Heart left ventricle (tissue), 13 donors: ENCODE measurements around the gene AGMO.

Experiments
- POLR2A ChIP-seq, 2 donors: fragments of 450-650 bp; IDR thresholded peaks; one replicate each; pipeline ENCODE4 v1.6.1; 2017; ENCODE audit warnings: antibody characterized with exemption in 2 of 2, mild to moderate bottlenecking in 2 of 2, moderate library complexity in 2 of 2
- TF ChIP-seq, protein P1 (sequence below), 12 donors: fragments of 200-600 bp; sonication (generic) in 4 of 12; IDR thresholded peaks; one replicate each; pipeline versions ENCODE4 v1.5.0 to v1.8.0; 2018 to 2022; ENCODE audit warnings: antibody characterized with exemption in 12 of 12, mild to moderate bottlenecking in 5 of 12
- donor health status: ischemic (EF 13 %, LVEDD 7.1; RV severe dilation, severe dysfunction).
- donor health status: DM: no; HTN: yes; CAD: no.
- donor health status: DM: no; HTN: no; CAD: no.
- donor health status: ischemic (EF 25% LVEDD 6.9; RV normal size, moderate dysfunction).
- donor health status: ischemic (EF 25% LVEDD 5.7; RV mildly dilated, moderate dysfunction).
- donor health status: ischemic (EF 35%, LVEDD 5.7; RV mildly dilated, moderate dysfunction).
- donor health status: nonischemic (EF 11% LVEDD 7.7; RV severe dilation, severe dysfunction).
- donor health status: DM: yes; HTN: yes; CAD: no.
- donor health status: PGD.
- donor health status: ischemic (EF 29% LVEDD 5.4; RV normal size, mild dysfunction).
- donor health status: nonischemic (EF 23%, LVEDD 6.1; RV moderate dilation, normal function).

DNA sequence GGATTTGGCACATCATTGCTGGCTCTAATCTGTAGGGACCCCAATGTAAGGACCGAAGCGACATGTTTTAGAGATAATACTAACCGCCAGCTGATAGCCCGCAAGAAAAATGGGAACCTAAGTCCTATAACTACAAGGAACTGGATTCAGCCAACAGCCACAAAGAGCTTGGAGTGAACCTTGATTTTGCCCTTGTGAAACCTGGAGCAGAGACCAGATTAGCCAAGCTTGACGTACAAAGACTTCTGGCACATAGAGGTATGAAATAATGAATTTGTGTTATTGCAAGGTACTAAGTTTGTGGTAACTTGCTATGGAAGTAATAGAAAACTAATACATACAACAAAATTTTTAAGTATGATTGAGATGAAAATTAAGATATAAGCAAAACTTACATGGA is 246.9 kb downstream of the AGMO start:
- TF ChIP-seq, protein P1, sequence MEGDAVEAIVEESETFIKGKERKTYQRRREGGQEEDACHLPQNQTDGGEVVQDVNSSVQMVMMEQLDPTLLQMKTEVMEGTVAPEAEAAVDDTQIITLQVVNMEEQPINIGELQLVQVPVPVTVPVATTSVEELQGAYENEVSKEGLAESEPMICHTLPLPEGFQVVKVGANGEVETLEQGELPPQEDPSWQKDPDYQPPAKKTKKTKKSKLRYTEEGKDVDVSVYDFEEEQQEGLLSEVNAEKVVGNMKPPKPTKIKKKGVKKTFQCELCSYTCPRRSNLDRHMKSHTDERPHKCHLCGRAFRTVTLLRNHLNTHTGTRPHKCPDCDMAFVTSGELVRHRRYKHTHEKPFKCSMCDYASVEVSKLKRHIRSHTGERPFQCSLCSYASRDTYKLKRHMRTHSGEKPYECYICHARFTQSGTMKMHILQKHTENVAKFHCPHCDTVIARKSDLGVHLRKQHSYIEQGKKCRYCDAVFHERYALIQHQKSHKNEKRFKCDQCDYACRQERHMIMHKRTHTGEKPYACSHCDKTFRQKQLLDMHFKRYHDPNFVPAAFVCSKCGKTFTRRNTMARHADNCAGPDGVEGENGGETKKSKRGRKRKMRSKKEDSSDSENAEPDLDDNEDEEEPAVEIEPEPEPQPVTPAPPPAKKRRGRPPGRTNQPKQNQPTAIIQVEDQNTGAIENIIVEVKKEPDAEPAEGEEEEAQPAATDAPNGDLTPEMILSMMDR (IDR thresholded peaks at IDR 0.05), result no peak
- TF ChIP-seq POLR2A (IDR thresholded peaks at IDR 0.05), result no peak
